HG03139 (cell line): ENCODE results near the gene SDK1.
A peak's percentile ranks its signal among the peaks of the same experiment; 100 is the strongest.

Experiments
- ATAC-seq: cut with Tn5 transposase; IDR thresholded peaks from one replicate; pipeline ENCODE4 v1.9.1; 2021; ENCODE audit not compliant: unreplicated experiment

SDK1 gene

DNA sequence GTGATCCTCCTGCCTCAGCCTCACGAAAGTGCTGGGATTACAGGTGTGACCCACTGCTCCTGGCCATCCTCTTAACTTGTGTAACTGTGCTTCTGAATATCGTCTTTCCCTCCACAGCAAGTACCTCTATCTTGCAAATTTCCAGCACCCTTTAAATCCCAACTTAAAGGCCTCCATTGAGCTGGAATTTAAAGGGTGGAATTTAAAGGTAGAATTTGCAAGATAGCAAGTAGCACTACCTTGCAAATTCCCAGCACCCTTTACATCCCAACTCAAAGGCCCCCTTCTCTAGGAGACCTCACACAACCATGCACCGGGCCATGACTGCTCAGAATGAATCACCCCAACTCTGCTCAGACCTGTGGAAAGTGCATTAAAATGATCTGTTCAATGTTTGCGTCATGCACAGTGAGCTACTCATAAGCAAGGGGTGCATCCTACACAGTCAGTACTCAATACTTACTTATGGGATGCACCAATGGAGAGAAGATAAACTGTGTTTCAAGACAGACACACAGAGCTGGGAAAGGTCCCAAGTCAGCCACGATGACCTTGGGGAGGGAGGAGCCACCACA, 17.8 kb upstream of the SDK1 start:
- no peak for ATAC-seq

DNA sequence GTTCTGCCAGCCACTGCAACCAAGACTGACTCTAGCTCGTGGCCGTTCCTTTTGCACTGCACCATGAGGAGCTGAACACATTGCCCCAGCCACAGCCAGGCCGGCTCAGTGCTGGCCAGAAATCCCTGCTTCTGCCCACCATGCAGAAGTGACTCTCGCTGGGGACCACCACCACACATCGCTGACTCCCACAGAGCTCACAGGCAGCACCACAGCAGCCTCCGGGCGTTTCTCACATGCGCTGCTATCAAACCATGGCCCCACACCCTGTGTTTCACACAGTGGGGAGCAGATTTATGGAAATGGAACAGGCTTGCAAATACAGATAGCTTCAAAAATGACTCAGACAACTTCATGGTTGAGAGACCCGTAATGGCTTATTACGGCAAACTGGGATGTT, 15.4 kb upstream of the SDK1 start:
- ATAC-seq = no peak

GRCh38 chr7:3289996-3290395, 11.1 kb upstream of the SDK1 start:
- no peak for ATAC-seq

DNA sequence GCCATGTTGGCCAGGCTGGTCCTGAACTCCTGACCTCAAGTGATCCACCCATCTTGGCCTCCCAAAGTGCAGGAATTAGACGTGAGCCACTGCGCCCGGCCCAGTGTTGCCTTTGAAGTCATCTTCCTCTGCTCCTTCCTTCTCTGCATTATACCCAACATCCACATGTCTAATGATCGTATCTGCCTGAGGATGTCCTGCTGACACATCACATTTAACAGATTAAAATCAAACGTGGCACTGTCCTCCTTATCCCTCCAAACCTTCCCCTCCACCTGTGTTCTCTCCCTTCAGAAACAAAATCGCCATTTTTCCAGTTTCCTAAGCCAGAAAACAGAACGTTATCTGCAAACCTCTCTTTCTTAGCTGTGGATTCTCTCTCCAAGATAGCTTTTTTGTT, 8.4 kb upstream of the SDK1 start:
- no peak for ATAC-seq

GRCh38 chr7:3294432-3295100, 6.5 kb upstream of the SDK1 start:
- ATAC-seq = no peak

GRCh38 chr7:3297105-3297819, 3.8 kb upstream of the SDK1 start:
- no peak for ATAC-seq

- ATAC-seq = no peak
Observed at GRCh38 chr7:3300221-3300650, 816 bp upstream of the SDK1 start.

GRCh38 chr7:3301449-3301731, 338 bp downstream of the SDK1 start:
- peak; percentile 10 for ATAC-seq

GRCh38 chr7:3301831-3302618, 973 bp downstream of the SDK1 start:
- no peak for ATAC-seq

DNA sequence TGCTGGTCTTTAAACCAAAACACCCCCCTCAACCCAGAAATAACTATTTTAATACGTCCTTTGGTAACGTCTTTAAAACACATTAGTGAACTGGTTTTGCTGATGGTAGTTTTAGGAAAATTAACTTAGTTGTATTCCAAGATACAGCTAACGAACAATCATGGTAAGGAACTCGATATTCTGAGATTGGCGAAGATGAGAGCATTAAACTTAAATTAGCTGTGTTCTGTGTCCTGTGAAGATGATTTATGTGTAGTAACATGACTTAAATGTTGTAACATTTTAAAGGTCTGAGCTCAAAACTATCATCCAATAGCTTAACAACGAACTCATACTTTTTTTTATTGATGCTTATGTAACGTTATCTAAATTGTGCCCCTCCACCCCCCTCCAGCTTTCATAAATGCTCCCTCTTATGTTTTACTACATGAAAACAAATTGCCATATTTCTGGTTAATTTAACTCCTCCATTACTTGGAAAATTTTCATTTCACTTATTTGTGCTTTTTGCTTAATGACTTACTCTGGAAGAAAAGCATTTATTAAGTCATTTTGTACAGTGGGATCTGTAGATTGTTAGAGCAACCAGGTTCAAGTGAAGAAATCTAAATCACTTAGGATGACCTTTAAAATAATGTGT, 1.7 kb downstream of the SDK1 start:
- ATAC-seq = no peak

DNA sequence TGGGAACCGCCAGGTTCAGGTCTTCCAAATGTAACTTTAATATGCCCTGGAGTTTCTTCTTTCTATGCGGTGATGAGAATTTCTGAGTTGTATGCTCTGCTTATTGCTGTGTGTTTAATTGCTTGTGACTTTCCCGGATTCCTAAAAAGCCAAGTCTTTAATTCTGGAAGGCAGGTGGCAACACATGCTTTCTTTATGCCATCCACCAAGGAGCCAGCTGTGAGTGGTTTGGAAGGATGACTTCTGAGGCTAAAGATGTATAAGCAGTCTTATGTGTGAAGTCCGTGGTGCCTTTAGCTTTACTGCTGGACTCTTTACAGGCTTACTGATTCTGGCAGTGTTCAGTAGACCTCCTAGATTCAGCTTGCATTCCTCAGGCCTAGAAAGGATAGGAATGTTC, 3.1 kb downstream of the SDK1 start:
- no peak for ATAC-seq

GRCh38 chr7:3307435-3307834, 6.4 kb downstream of the SDK1 start:
- no peak for ATAC-seq

GRCh38 chr7:3309140-3309539, 8.1 kb downstream of the SDK1 start:
- no peak for ATAC-seq

DNA sequence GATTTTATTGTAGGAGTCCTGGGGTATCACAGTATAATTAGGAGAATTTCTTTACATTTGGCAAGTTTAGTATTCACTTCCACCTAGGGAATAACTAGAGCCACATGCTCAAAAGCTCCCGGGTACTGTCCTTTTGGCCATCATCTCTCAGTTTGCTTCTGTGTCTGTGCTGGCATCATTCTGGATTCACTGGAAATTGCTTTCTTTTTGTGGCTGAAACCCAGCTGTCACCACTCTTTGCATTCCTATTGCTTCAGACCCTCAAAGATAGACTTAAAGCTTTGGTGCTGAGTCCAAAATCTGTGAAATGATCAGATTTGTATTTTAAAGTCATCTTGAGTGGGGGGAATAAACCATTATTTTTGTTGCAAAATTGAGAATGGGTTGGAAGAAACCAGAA, 8.9 kb downstream of the SDK1 start:
- ATAC-seq = no peak

GRCh38 chr7:3310884-3311283, 9.8 kb downstream of the SDK1 start:
- ATAC-seq = no peak

- ATAC-seq = no peak
Observed at GRCh38 chr7:3312583-3312982, 11.5 kb downstream of the SDK1 start.

GRCh38 chr7:3318874-3319273, 17.8 kb downstream of the SDK1 start:
- ATAC-seq = no peak

GRCh38 chr7:3321206-3321605, 20.2 kb downstream of the SDK1 start:
- no peak for ATAC-seq

GRCh38 chr7:3321745-3322144, 20.7 kb downstream of the SDK1 start:
- ATAC-seq = no peak

DNA sequence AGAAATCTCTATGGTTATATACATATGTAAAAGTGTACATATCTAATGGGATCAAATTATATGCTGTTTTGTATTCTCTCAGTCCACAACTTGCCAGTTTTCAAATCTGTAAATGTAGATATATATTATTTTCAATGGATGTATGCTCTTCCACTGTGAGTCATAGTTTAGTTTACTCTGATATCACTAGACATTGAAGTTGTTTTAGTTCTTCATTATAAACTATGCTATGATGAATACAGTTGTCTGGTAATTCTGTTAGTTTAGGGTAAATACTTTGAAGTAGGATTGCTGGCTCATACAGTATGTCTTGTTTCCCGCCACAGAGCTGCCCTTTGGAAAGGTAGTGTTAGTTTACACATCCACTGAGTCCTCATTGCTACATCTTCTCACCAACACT, 25.2 kb downstream of the SDK1 start:
- no peak for ATAC-seq

DNA sequence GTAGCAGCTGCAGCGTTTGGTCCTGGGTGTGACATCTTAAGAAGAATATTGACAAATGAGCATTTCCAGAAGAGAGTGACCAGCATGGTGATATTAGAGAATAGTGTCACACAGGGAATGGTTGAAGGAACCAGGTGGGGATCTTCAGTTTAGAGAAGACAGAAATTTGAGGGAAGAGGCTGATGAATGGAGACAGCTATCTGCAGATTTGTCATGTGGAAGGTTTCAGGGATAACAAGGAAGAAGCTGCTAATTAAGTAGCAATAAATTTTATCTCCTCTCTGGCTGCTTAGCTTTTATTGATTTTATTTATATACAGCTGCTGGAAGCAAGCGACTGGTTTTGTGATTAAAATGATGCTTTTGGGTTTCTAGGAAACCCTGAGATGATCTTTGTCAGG, 26.0 kb downstream of the SDK1 start:
- ATAC-seq = no peak
